Upper lobe of right lung (tissue), 1 donor: ENCODE data around the gene ZNF30. TPM values are rescaled to one million over a fixed set of nuclear protein-coding genes. Genes with fewer than 3 reads are reported as not detected.

Experiments used
- ATAC-seq: fragments of 200-7000 bp; cut with Tn5 transposase; one replicate; pipeline ENCODE4 v1.9.1; 2020; ENCODE audit warnings: mild to moderate bottlenecking, moderate library complexity
- DNase-seq: peaks from one replicate; pipeline ENCODE4 v3.0.0-alpha.2; 2020
- H3K27ac ChIP-seq: fragments of 200-600 bp; one replicate; pipeline ENCODE4 v1.8.0; 2022
- H3K27me3 ChIP-seq: fragments of 200-600 bp; one replicate; pipeline ENCODE4 v1.8.0; 2022; ENCODE audit warnings: mild to moderate bottlenecking
- H3K36me3 ChIP-seq: fragments of 200-600 bp; one replicate; pipeline ENCODE4 v1.8.0; 2022
- H3K4me1 ChIP-seq: fragments of 200-600 bp; one replicate; pipeline ENCODE4 v1.8.0; 2022
- H3K4me3 ChIP-seq: fragments of 200-600 bp; one replicate; pipeline ENCODE4 v1.8.0; 2022; ENCODE audit warnings: mild to moderate bottlenecking
- H3K9me3 ChIP-seq: fragments of 200-600 bp; one replicate; pipeline ENCODE4 v1.8.0; 2022
- CTCF ChIP-seq: fragments of 200-600 bp; IDR thresholded peaks from one replicate; pipeline ENCODE4 v1.8.0; 2022; ENCODE audit warnings: antibody characterized with exemption
- intact Hi-C: fragments of 100-400 bp; cut with DNase I; formaldehyde crosslinking; loops from one replicate; pipeline ENCODE4 v1.11.0; 2022
- total RNA-seq: library from RNA; stranded (reverse); fragmentation: NEBNext Ultra II Directional; extraction: Animal tissue kit (Norgen Biotek cat#: 25700); gene quantifications from one replicate; pipeline ENCODE4 v1.2.1, GENCODE V29; 2021
- donor health status: DM: no; HTN: yes; CAD: no; lungs with severe emphysema.

The ZNF30 gene
- total RNA-seq, 1 donor from 2014 or later: 4.8 TPM

- intact Hi-C loops: no loop called here
- Histone ChIP-seq H3K27ac (no peak overlapping the region), H3K27me3 (no peaks in the 10 kb centered on the region), H3K4me3 (no peak overlapping the region), H3K4me1 (no peaks in the 10 kb centered on the region), H3K36me3 (peaks cover 10% of the 10 kb centered on the region), H3K9me3 (peaks cover 35% of the 10 kb centered on the region)
- no peak for ATAC-seq
- TF ChIP-seq CTCF: no peak
- DNase-seq: no peak
Observed at GRCh38 chr19:34943861-34944573, 17.3 kb downstream of the ZNF30 start.

GRCh38 chr19:34953092-34953491 lies 26.4 kb downstream of the ZNF30 start:
- intact Hi-C loops: no loop called here
- no peaks in the 10 kb centered on the region for H3K27me3 ChIP-seq
- DNase-seq (no peak), ATAC-seq (no peak)
- no peak overlapping the region for H3K27ac ChIP-seq
- no peak for TF ChIP-seq CTCF
- H3K4me3 ChIP-seq: no peak overlapping the region
- no peaks in the 10 kb centered on the region for H3K4me1 ChIP-seq
- peaks cover 6% of the 10 kb centered on the region for H3K36me3 ChIP-seq
- peaks cover 63% of the 10 kb centered on the region for H3K9me3 ChIP-seq

- H3K36me3 ChIP-seq: peaks cover 30% of the 10 kb centered on the region
- peaks cover 65% of the 10 kb centered on the region for H3K9me3 ChIP-seq
- intact Hi-C loops: no loop called here
- peaks cover 10% of the 10 kb centered on the region for H3K4me1 ChIP-seq
- DNase-seq (no peak), ATAC-seq (no peak)
- no peak for TF ChIP-seq CTCF
- no peak overlapping the region for H3K4me3 ChIP-seq
- no peaks in the 10 kb centered on the region for H3K27me3 ChIP-seq
- H3K27ac ChIP-seq: no peak overlapping the region
Observed at GRCh38 chr19:34957830-34958751, 31.4 kb downstream of the ZNF30 start.

- peaks cover 30% of the 10 kb centered on the region for H3K36me3 ChIP-seq
- no peak for TF ChIP-seq CTCF
- ATAC-seq: no peak
Observed at GRCh38 chr19:34959021-34959420, 32.3 kb downstream of the ZNF30 start.

GRCh38 chr19:34960103-34960805 lies 33.6 kb downstream of the ZNF30 start:
- Histone ChIP-seq H3K36me3 (peaks cover 30% of the 10 kb centered on the region), H3K9me3 (peaks cover 49% of the 10 kb centered on the region), H3K27ac (no peak overlapping the region), H3K4me1 (peaks cover 12% of the 10 kb centered on the region), H3K27me3 (no peaks in the 10 kb centered on the region), H3K4me3 (no peak overlapping the region)
- intact Hi-C loops: no loop called here
- ATAC-seq (no peak), DNase-seq (no peak)
- TF ChIP-seq CTCF: no peak

More at GRCh38 chr19:34959021-34959420, 32.3 kb downstream of the ZNF30 start:
- DNase-seq: no peak
- H3K27ac ChIP-seq: no peak overlapping the region
- no peaks in the 10 kb centered on the region for H3K27me3 ChIP-seq
- H3K9me3 ChIP-seq: peaks cover 55% of the 10 kb centered on the region
- H3K4me3 ChIP-seq: no peak overlapping the region
- peaks cover 12% of the 10 kb centered on the region for H3K4me1 ChIP-seq
- intact Hi-C loops: no loop called here
